ENCODE measurements around the gene YTHDF2. TPM values are rescaled to one million over a fixed set of nuclear protein-coding genes. Genes with fewer than 3 reads are reported as not detected.

Gene YTHDF2
- total and polyA plus RNA-seq, 11 donors: 20.7 to 56.3 (median 38.9) TPM

GRCh38 chr1:28819020-28819419 is 82.3 kb downstream of the YTHDF2 start:
- DNase-seq: no peak
- intact Hi-C loops (cut with DNase I): no loop called here
- no peaks in the 10 kb centered on the region for H3K36me3 ChIP-seq
- ATAC-seq: no peak
- H3K27ac ChIP-seq: no peak overlapping the region
- no peak overlapping the region for H3K4me3 ChIP-seq
- no peaks in the 10 kb centered on the region for H3K9me3 ChIP-seq
- TF ChIP-seq POLR2A (IDR thresholded peaks at IDR 0.05): no peak
- TF ChIP-seq, protein P1, sequence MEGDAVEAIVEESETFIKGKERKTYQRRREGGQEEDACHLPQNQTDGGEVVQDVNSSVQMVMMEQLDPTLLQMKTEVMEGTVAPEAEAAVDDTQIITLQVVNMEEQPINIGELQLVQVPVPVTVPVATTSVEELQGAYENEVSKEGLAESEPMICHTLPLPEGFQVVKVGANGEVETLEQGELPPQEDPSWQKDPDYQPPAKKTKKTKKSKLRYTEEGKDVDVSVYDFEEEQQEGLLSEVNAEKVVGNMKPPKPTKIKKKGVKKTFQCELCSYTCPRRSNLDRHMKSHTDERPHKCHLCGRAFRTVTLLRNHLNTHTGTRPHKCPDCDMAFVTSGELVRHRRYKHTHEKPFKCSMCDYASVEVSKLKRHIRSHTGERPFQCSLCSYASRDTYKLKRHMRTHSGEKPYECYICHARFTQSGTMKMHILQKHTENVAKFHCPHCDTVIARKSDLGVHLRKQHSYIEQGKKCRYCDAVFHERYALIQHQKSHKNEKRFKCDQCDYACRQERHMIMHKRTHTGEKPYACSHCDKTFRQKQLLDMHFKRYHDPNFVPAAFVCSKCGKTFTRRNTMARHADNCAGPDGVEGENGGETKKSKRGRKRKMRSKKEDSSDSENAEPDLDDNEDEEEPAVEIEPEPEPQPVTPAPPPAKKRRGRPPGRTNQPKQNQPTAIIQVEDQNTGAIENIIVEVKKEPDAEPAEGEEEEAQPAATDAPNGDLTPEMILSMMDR (IDR thresholded peaks at IDR 0.05): no peak
- peaks cover 0 to 39% (median 13%) of the 10 kb centered on the region in 9 donors for H3K27me3 ChIP-seq
- no peaks in the 10 kb centered on the region for H3K4me1 ChIP-seq

Other genes starting within 250 kb of the YTHDF2 start
- 10 to 100 TPM in 2 of 9 donors, 1 to 10 TPM in 7; 2.4 to 20.1 (median 5.0) TPM for gene RCC1, start 230.9 kb upstream of the YTHDF2 start, total RNA-seq
- 10 to 100 TPM in 1 of 2 donors, 1 to 10 TPM in 1; 3.4 to 24.1 TPM for gene RCC1, start 230.9 kb upstream of the YTHDF2 start, polyA plus RNA-seq
- gene TRNAU1AP, start 183.9 kb upstream of the YTHDF2 start, total RNA-seq: 10 to 100 TPM in 8 of 9 donors, 1 to 10 TPM in 1; 7.9 to 26.6 (median 15.5) TPM
- gene TRNAU1AP, start 183.9 kb upstream of the YTHDF2 start, polyA plus RNA-seq: 10 to 100 TPM; 15.1 to 16.8 TPM
- gene RAB42, start 144.7 kb upstream of the YTHDF2 start, total RNA-seq: 10 to 100 TPM in 1 of 9 donors, 1 to 10 TPM in 4, under 1 TPM in 4; 0.49 to 13.1 (median 1.2) TPM
- under 1 TPM; 0.49 to 0.50 TPM for gene RAB42, start 144.7 kb upstream of the YTHDF2 start, polyA plus RNA-seq
- gene TAF12, start 93.9 kb upstream of the YTHDF2 start, total RNA-seq: 10 to 100 TPM; 18.3 to 38.5 (median 21.1) TPM
- gene TAF12, start 93.9 kb upstream of the YTHDF2 start, polyA plus RNA-seq: 10 to 100 TPM; 29.0 to 35.7 TPM
- not detected for gene RNU11, start 88.3 kb upstream of the YTHDF2 start, total RNA-seq
- gene RNU11, start 88.3 kb upstream of the YTHDF2 start, polyA plus RNA-seq: not detected
- gene GMEB1, start 68.2 kb upstream of the YTHDF2 start, total RNA-seq: 1 to 10 TPM; 4.3 to 8.5 (median 6.1) TPM
- 1 to 10 TPM; 2.2 to 7.0 TPM for gene GMEB1, start 68.2 kb upstream of the YTHDF2 start, polyA plus RNA-seq
- gene OPRD1, start 75.2 kb downstream of the YTHDF2 start, total RNA-seq: under 1 TPM in 2 of 9 donors, not detected in 7; 0.02 TPM
- under 1 TPM; under 0.01 TPM for gene OPRD1, start 75.2 kb downstream of the YTHDF2 start, polyA plus RNA-seq
- gene EPB41, start 177.6 kb downstream of the YTHDF2 start, total RNA-seq: 10 to 100 TPM; 13.6 to 34.4 (median 24.2) TPM
- gene EPB41, start 177.6 kb downstream of the YTHDF2 start, polyA plus RNA-seq: 10 to 100 TPM in 1 of 2 donors, 1 to 10 TPM in 1; 7.8 to 10.1 TPM

All from heart left ventricle (tissue), 16 donors.